ENCODE data around the gene MYADML2. TPM values are rescaled to one million over a fixed set of nuclear protein-coding genes. Genes with fewer than 3 reads are reported as not detected.

Gene MYADML2
- total and polyA plus RNA-seq, 7 experiments from 2014 or later = not detected

DNA sequence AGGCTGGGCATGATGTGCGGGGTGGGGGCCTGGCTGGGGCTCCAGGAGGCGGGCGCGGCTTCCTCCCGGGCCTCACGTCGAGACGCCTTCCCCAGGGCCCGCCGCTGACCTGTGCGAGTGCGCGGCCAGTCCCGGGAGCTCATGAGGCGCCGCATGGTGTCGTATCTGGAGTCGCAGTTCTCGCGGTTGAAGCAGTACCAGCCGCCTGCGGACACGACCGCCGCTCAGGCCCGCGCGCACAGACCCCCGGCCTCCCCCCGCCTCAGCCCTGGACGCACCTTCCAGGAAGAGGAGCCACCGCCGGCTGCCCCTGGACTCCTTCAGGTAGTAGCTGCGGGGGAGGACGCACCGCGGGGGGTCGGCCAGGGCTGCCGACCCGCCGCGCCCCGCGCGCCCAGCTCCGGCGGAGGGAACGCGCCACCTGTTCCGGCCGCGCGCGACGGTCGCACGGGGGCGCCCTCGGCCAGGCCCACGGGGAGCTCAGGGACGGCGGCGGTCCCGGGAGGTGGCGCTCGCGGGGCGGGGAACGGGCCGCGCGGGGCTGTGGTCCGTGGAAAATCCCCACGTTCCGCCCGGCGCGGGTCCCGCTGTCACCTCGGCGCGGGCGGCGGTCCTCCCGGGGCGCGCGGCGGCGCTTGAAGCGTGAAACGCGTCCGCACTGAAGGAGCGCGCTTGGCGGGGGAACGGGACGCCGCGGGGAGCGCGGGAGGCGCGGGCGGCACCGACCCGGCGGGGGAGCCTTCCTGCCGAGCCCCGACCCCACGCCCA lies 12.5 kb upstream of the MYADML2 start:
- peaks cover 0 to 8% (median 2%) of the 10 kb centered on the region in 7 donors for H3K4me1 Mint-ChIP-seq
- peak overlapping the region in 7 of 10 donors; percentile 43 to 82 (median 57) for H3K4me3 Mint-ChIP-seq
- Histone ChIP-seq H3K27me3 (ENCODE audit: control insufficient read depth in 2 of 2, insufficient read depth in 2 of 2, low read length in 2 of 2) (peaks cover 8% of the 10 kb centered on the region in 2 donors), H3K4me1 (ENCODE audit: control insufficient read depth in 2 of 2, insufficient read depth in 2 of 2, low read length in 2 of 2) (peaks cover 0 to 10% of the 10 kb centered on the region in 2 donors), H3K36me3 (ENCODE audit: control insufficient read depth in 2 of 3, insufficient read depth in 3 of 3, low read length in 3 of 3) (no peaks in the 10 kb centered on the region), H3K9me3 (ENCODE audit: control insufficient read depth in 2 of 3, low read length in 3 of 3) (no peaks in the 10 kb centered on the region), H3K4me3 (ENCODE audit: low read length) (no peak overlapping the region), H3K27ac (ENCODE audit: low read depth, low read length) (no peak overlapping the region)
- H3K27ac Mint-ChIP-seq = no peak overlapping the region
- ATAC-seq (peak; percentile 97), DNase-seq (peak; percentile 73 to 94 (median 84))
- no peaks in the 10 kb centered on the region for H3K36me3 Mint-ChIP-seq
- no peaks in the 10 kb centered on the region for H3K9me3 Mint-ChIP-seq
- ChIA-PET POLR2A (interaction anchor here (0.8 to 4.4 kb wide), 6 partner anchors 53 to 490 kb away, joined by 3 to 29 read pairs (median 4); partner anchors contain the start of genes ANAPC11, CENPX, DCXR and LRRC45), CTCF (interaction anchor here (0.6 to 5.7 kb wide), 22 partner anchors 8 to 572 kb away, joined by 3 to 122 read pairs (median 4); partner anchors contain the start of genes CENPX, DCXR and LRRC45)
- intact Hi-C loops (cut with micrococcal nuclease) = loop anchor here (1.0 to 2.0 kb wide), 3 partner anchors 17 to 195 kb away; partner anchors contain the start of gene ASPSCR1 (in 1 of the 2)
- H3K27me3 Mint-ChIP-seq = peaks cover 0 to 41% (median 12%) of the 10 kb centered on the region in 5 donors

DNA sequence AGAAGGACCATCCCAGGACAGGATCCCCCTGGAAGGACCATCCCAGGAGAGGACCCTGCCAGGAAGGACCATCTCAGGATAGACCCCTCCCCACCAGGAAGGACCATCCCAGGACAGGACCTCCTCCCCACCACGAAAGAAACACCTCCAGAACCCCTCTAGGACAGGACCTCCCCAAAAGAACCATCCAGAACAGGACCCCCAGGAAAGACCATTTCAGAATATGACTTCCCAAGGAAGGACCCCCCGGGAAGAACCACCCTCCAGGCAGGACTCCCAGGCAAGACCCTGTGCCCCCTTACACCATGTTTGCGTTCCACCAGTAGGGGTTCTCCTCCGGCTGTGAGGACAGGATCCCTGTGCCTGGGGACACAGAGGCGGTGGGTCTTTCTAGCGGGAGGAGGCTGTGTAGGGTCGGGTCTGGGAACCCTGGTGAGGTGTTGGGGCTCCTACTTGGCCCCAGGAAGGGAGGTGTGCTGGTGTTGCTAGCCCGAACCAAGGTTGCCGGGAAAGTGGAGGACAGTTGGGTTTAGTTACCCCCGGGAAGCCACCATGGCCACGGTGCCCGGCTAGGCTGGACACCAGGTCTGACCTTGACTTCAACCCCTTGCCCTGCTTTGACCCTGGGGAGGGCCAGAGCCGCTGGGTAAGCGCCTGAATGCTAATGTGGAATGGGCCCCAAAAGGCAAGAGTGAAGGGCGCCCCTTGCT lies 11.8 kb upstream of the MYADML2 start:
- H3K4me3 ChIP-seq (ENCODE audit: low read length) = no peak overlapping the region
- CTCF ChIA-PET = interaction anchor here (0.6 to 5.7 kb wide), 22 partner anchors 8 to 573 kb away, joined by 3 to 122 read pairs (median 4); partner anchors contain the start of genes CENPX, DCXR and LRRC45

DNA sequence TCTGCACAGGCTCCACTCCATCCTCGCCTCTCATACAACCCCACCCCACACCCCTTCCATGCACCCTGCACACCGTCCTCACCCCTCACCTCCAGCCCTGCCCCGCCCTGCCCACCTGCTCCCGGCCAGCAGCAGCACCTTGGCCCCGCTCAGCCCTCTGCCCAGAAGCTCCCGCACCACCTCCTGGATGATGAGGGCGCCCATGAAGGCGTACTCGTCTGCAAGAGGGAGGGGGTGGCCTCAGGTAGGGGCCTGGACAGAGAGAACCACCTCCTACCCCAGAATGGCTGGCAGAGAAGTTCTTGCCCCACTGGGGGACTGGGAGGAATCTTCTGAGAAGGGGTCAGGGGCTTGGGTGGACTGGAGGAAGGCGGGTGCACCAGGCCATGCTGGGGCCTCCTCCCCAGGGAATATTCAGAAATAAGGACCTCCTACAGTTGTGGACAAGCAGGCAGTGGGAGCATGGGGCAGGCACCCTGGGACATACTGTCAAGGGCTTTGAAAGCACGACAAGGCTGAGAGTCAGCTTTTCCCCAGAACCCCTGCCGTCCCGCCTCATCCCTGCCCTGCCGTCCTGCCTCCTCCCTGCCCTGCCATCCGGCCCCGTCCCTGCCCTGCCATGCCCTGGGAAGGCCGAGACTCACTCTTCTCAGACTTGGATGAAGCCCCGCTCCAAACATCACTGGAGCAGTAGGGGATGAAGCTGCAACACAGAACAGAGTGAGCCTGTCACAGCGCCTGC lies 10.8 kb upstream of the MYADML2 start:
- H3K36me3 ChIP-seq (ENCODE audit: control insufficient read depth in 2 of 3, insufficient read depth in 3 of 3, low read length in 3 of 3) = no peaks in the 10 kb centered on the region
- ATAC-seq (no peak), DNase-seq (no peak)
- H3K4me3 ChIP-seq (ENCODE audit: low read length) = no peak overlapping the region
- intact Hi-C loops (cut with micrococcal nuclease) = no loop called here
- H3K4me1 ChIP-seq (ENCODE audit: control insufficient read depth in 2 of 2, insufficient read depth in 2 of 2, low read length in 2 of 2) = no peaks in the 10 kb centered on the region
- POLR2A ChIA-PET = no interaction called here
- H3K4me1 Mint-ChIP-seq = peaks cover 0 to 5% (median 0%) of the 10 kb centered on the region in 7 donors
- H3K27ac Mint-ChIP-seq = peak overlapping the region in 1 of 9 donors; percentile 29
- peak overlapping the region in 6 of 10 donors; percentile 32 to 82 (median 51) for H3K4me3 Mint-ChIP-seq
- no peaks in the 10 kb centered on the region for H3K9me3 ChIP-seq (ENCODE audit: control insufficient read depth in 2 of 3, low read length in 3 of 3)
- peaks cover 0 to 24% (median 12%) of the 10 kb centered on the region in 5 donors for H3K27me3 Mint-ChIP-seq
- no peak overlapping the region for H3K27ac ChIP-seq (ENCODE audit: low read depth, low read length)
- no peaks in the 10 kb centered on the region for H3K36me3 Mint-ChIP-seq
- H3K27me3 ChIP-seq (ENCODE audit: control insufficient read depth in 2 of 2, insufficient read depth in 2 of 2, low read length in 2 of 2) = peaks cover 5 to 8% of the 10 kb centered on the region in 2 donors
- CTCF ChIA-PET = no interaction called here
- no peaks in the 10 kb centered on the region for H3K9me3 Mint-ChIP-seq

More for the DNA sequence above, 11.8 kb upstream of the MYADML2 start:
- Histone ChIP-seq H3K4me1 (ENCODE audit: control insufficient read depth in 2 of 2, insufficient read depth in 2 of 2, low read length in 2 of 2) (peaks cover 0 to 5% of the 10 kb centered on the region in 2 donors), H3K36me3 (ENCODE audit: control insufficient read depth in 2 of 3, insufficient read depth in 3 of 3, low read length in 3 of 3) (no peaks in the 10 kb centered on the region), H3K27me3 (ENCODE audit: control insufficient read depth in 2 of 2, insufficient read depth in 2 of 2, low read length in 2 of 2) (peaks cover 5 to 8% of the 10 kb centered on the region in 2 donors), H3K9me3 (ENCODE audit: control insufficient read depth in 2 of 3, low read length in 3 of 3) (no peaks in the 10 kb centered on the region), H3K27ac (ENCODE audit: low read depth, low read length) (no peak overlapping the region)
- H3K36me3 Mint-ChIP-seq = no peaks in the 10 kb centered on the region
- POLR2A ChIA-PET = interaction anchor here (0.8 to 4.4 kb wide), 5 partner anchors 54 to 491 kb away, joined by 3 to 29 read pairs (median 4); partner anchors contain the start of genes CENPX, DCXR and LRRC45
- H3K4me1 Mint-ChIP-seq = peaks cover 0 to 5% (median 0%) of the 10 kb centered on the region in 7 donors
- intact Hi-C loops (cut with micrococcal nuclease) = loop anchor here (1.0 kb wide), 2 partner anchors 63 to 196 kb away; no protein-coding TSS in a partner anchor
- peaks cover 0 to 33% (median 12%) of the 10 kb centered on the region in 5 donors for H3K27me3 Mint-ChIP-seq
- no peak overlapping the region for H3K27ac Mint-ChIP-seq
- H3K9me3 Mint-ChIP-seq = no peaks in the 10 kb centered on the region
- DNase-seq (no peak), ATAC-seq (no peak)
- H3K4me3 Mint-ChIP-seq = peak overlapping the region; percentile 27 to 82 (median 53)

DNA sequence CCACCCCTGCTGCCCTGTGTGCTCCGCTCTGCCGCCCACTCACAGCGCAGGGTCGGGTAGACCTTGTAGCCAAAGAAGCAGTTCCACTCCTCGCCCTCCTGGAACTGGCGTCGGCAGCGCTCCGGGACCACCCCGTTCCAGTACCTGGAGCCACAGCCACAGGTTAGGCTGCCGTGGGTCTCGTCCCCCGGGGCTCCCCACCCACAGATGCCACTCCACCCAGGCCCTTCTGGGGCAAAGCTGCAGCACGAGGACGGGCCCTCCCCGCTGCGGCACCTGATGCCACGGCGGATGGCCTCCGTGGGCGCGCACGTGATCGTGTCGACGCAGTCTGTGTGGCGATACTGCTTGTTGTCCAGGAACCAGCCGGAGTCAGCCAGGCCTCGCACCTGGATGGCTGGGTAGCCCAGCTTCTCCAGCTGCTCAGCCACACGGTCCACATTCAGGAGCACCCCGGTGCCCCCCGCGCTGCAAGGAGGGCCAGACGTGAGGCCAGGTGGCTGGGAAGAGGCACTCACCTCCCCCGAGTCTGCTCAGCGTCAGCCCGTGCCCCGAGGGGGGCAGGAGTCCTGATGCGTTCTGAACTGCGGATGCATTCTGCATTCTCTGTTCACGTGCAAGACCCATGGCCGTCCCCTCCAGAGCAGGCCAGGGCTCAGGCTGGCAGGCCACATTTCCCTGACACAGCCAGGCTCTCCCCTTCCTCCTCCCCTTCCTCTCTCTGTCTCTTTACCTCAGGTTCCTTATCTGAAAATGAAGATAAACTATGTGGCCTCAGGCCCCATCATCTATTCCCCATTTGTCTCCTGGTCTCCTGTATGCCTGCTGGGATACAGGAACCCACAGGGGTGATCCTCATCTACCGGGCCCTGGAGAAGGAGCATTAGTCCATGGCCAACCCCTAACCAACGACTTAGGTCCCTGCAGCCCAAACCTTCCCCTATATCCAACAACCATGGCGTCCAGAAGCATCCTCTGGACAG lies 9.9 kb upstream of the MYADML2 start:
- Mint-ChIP-seq H3K9me3 (no peaks in the 10 kb centered on the region), H3K36me3 (no peaks in the 10 kb centered on the region), H3K27me3 (peaks cover 0 to 17% (median 9%) of the 10 kb centered on the region in 5 donors), H3K27ac (peak overlapping the region in 1 of 9 donors; percentile 62), H3K4me3 (peak overlapping the region in 2 of 10 donors; percentile 21 to 45), H3K4me1 (peaks cover 0 to 7% (median 1%) of the 10 kb centered on the region in 7 donors)
- ATAC-seq = no peak
- DNase-seq = no peak
- H3K36me3 ChIP-seq (ENCODE audit: control insufficient read depth in 2 of 3, insufficient read depth in 3 of 3, low read length in 3 of 3) = no peaks in the 10 kb centered on the region
- H3K27me3 ChIP-seq (ENCODE audit: control insufficient read depth in 2 of 2, insufficient read depth in 2 of 2, low read length in 2 of 2) = peaks cover 5 to 8% of the 10 kb centered on the region in 2 donors
- no peaks in the 10 kb centered on the region for H3K9me3 ChIP-seq (ENCODE audit: control insufficient read depth in 2 of 3, low read length in 3 of 3)
- peaks cover 0 to 4% of the 10 kb centered on the region in 2 donors for H3K4me1 ChIP-seq (ENCODE audit: control insufficient read depth in 2 of 2, insufficient read depth in 2 of 2, low read length in 2 of 2)
- no peak overlapping the region for H3K27ac ChIP-seq (ENCODE audit: low read depth, low read length)
- H3K4me3 ChIP-seq (ENCODE audit: low read length) = no peak overlapping the region
- intact Hi-C loops (cut with micrococcal nuclease) = no loop called here
- ChIA-PET POLR2A (no interaction called here), CTCF (no interaction called here)

DNA sequence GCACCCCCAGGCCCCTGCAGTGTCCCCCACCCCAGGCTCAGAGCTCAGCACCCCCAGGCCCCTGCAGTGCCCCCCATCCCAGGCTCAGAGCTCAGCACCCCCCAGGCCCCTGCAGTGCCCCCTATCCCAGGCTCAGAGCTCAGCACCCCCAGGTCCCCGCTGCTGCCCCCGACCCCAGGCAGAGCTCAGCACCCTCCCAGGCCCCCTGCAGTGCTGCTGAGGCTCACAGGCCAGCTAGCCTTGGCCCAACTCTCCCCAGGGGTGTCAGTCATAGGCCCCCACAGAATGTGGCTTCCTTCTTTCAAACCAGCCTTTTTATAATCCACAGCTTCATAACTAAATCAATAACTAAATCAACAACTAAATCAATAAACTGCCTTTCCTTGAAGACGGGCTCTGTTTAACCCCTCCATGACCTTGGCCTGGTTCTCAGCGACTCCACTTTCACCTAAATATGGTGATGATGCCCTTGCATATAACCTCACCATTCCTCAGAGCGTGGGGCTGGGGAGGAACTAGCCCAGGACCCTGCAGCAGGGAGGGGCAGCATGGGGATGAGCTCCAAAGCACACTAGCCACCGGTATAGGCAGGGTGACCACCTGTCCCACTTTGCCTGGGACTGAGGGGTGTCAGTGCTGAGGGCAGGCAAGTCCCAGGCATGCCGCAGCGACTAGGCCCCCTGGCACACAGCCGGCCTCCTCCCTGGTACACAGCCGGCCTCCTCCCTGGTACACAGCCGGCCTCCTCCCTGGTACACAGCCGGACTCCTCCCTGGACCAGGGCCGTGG lies 8.9 kb upstream of the MYADML2 start:
- DNase-seq (no peak), ATAC-seq (no peak)
- peaks cover 0 to 4% of the 10 kb centered on the region in 2 donors for H3K4me1 ChIP-seq (ENCODE audit: control insufficient read depth in 2 of 2, insufficient read depth in 2 of 2, low read length in 2 of 2)
- no peaks in the 10 kb centered on the region for H3K36me3 ChIP-seq (ENCODE audit: control insufficient read depth in 2 of 3, insufficient read depth in 3 of 3, low read length in 3 of 3)
- H3K27ac ChIP-seq (ENCODE audit: low read depth, low read length) = no peak overlapping the region
- CTCF ChIA-PET = interaction anchor here (0.6 to 0.9 kb wide), 2 partner anchors 12 to 793 kb away, joined by 3 read pairs; no protein-coding TSS in a partner anchor
- intact Hi-C loops (cut with micrococcal nuclease) = no loop called here
- POLR2A ChIA-PET = interaction anchor here (0.9 kb wide), 1 partner anchor 11 kb away, joined by 3 read pairs; no protein-coding TSS in a partner anchor
- H3K4me3 Mint-ChIP-seq = no peak overlapping the region
- no peaks in the 10 kb centered on the region for H3K9me3 ChIP-seq (ENCODE audit: control insufficient read depth in 2 of 3, low read length in 3 of 3)
- no peak overlapping the region for H3K4me3 ChIP-seq (ENCODE audit: low read length)
- H3K27me3 ChIP-seq (ENCODE audit: control insufficient read depth in 2 of 2, insufficient read depth in 2 of 2, low read length in 2 of 2) = peaks cover 5 to 8% of the 10 kb centered on the region in 2 donors
- H3K27ac Mint-ChIP-seq = peak overlapping the region in 1 of 9 donors; percentile 36
- peaks cover 0 to 22% (median 9%) of the 10 kb centered on the region in 5 donors for H3K27me3 Mint-ChIP-seq
- no peaks in the 10 kb centered on the region for H3K36me3 Mint-ChIP-seq
- H3K4me1 Mint-ChIP-seq = peaks cover 0 to 9% (median 4%) of the 10 kb centered on the region in 7 donors
- H3K9me3 Mint-ChIP-seq = no peaks in the 10 kb centered on the region
